Hypothalamus (tissue), 51 donors: ENCODE results near the gene CAMSAP2.

Source experiments
- DNase-seq, 51 donors: peaks; one replicate each; lab custom pipeline; 2025; lab: John Stamatoyannopoulos, UW

Gene CAMSAP2

GRCh38 chr1:200836213-200836612 is 97.5 kb downstream of the CAMSAP2 start:
- no peak for DNase-seq

GRCh38 chr1:200837931-200838571 is 99.4 kb downstream of the CAMSAP2 start:
- no peak for DNase-seq

- DNase-seq = no peak
These were observed 100.2 kb downstream of the CAMSAP2 start for GRCh38 chr1:200838676-200839445.

- DNase-seq = no peak
These were observed 106.7 kb downstream of the CAMSAP2 start for GRCh38 chr1:200845360-200845759.

DNA sequence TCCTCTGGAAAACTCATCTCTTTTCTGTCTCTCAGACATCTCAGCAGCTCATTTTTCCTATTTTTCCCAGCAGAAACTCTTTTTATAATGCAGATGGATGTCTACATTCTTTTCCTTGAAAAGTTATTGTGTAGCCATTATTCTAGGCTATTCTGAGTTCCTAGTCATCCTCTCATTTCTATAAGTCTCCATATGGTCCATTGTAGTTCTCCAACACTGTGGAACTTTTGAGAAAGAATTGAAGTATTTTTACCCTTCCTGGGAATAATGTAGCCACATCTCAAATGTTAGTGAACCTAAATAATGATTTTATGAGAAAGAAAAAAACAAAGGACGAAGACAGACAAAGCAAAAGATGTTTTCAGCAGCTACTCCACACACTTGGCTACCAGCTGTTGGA is 107.7 kb downstream of the CAMSAP2 start:
- no peak for DNase-seq

- no peak for DNase-seq
These were observed 110.7 kb downstream of the CAMSAP2 start for GRCh38 chr1:200849430-200849829.

DNA sequence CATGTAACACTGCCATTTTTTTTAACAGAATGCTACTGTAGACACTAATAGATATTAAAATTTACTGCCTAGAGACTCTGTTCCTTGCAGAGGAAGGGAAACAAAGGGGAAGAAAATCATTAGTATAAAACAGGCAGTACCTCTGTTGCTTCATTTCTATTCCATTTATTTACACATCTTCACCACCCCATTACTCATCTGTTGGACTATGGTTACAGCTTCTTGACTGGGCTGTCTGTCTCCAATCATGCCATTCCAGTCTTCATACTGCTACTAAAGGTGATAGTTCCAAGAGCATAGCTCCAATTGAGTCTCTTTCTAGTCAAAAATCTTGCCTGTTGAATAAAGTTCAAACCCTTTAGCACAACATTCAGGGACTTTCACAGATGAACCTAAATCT is 111.9 kb downstream of the CAMSAP2 start:
- no peak for DNase-seq

GRCh38 chr1:200856716-200857357 is 118.1 kb downstream of the CAMSAP2 start:
- DNase-seq = no peak

GRCh38 chr1:200857804-200858203 is 119.1 kb downstream of the CAMSAP2 start:
- DNase-seq = no peak

GRCh38 chr1:200861937-200862647 is 123.4 kb downstream of the CAMSAP2 start:
- no peak for DNase-seq

DNA sequence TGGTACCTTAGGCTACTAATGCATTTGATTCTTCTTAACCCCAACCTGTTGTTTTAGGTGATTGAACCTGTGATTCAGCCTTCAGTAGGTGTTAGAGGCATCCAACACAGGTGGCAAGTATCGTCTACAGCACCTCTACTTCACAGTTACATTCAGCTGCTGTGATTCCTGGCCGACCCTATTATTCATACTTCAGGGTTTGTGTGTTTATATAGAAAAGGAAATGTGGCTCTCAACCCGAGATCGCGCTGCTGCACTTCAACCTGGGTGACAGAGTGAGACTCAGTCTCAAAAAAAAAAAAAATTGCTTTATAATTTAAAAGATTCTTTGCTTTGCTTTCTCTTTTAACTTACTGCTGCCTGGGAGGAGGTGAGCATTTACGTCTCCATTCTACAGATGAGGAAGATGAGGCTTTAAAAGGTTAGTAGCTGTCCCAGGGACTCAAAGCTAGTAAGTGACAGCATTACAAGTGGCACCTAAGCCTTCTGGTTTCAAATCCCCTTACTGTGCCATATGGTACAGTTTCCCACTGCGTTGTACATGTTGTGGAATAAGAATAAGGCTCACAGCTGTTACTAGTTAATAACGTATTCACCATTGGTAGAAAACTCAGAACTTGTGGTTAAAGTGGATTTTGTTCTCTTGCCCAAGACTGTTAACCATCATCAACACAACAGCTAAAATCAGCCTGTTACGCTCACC is 124.2 kb downstream of the CAMSAP2 start:
- DNase-seq = no peak

DNA sequence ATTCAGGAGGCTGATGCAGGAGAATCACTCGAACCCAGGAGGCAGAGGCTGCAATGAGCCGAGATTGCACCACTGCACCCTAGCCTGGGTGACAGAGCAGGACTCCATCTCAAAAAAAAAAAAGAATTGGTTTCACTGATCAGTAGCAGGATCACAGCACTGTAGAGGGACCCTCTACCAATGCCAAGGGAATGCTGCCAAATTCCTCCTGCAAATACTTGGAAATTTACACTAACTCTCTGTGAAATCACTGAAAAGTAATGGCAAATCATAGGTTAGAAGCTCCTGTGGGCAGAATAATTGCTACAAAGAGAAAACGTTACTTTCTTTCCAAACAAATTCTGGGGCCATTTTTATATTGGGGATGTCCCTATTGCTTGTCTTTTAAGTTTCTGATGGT is 127.4 kb downstream of the CAMSAP2 start:
- no peak for DNase-seq

GRCh38 chr1:200866521-200866920 is 127.8 kb downstream of the CAMSAP2 start:
- peak in 1 of 51 donors; percentile 8 for DNase-seq

GRCh38 chr1:200867018-200867811 is 128.5 kb downstream of the CAMSAP2 start:
- no peak for DNase-seq

- DNase-seq = no peak
These were observed 130.7 kb downstream of the CAMSAP2 start for GRCh38 chr1:200869376-200869752.

DNA sequence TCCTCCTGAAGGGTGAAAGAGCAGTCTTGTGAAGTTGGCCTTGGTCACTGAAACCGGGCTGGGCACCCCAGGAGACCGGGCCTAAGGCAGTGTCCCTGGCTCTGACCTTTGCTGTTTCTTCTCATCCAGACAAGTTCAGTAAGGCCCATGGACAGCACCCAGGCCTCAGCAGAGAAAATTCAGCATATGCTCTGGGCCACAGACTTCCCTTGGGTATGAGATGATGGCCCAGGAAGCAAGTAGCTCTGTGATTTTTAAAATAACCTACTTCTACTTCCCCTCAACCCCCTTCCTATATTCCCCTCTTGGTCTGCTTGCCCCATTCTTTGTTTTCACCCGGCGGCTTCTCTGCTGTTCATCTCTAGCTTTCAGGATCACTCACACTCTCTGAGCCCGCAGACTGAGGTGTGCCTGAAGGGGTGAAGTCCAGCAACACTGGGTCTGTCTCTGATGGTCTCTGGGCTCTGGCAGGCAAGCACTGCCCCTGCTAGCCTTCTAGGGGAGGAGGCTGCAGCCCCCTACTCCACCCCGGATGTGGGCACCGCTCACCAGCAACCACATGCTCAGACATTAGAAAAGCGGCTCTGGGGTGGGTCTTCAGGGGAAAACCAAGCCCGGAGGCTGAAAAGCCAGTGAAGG is 131.2 kb downstream of the CAMSAP2 start:
- no peak for DNase-seq

DNA sequence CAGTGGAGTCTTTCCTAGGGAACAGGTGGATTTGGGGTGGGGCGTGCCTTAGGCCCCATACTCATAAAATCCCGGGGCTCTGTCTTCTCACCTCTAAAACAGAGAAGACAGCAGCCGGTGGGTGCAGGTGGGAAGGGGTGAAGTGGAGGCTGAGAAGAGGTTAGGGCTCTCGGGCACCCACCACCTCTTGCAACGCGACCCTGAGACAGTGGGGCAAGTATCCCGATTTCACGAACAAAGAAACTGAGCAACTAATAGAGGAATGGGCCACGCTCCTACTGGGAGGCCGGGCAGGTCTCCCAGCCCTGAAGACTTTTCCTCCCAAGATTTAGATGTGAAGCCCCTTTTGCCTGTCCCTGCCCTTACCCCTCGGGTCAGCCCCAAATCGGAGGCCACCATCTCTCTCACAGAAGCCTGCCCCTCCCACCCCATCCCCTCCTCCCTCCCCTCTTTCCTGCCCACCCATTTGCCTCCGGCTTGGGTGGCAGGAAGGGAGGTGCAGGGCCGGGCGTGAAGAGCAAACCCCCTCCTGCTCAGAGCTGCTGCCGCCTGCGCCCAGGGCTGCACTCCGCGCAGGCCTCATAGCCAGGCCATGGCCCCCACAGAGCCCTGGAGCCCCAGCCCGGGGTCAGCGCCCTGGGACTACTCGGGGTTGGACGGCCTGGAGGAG is 133.9 kb downstream of the CAMSAP2 start, which contains the start of gene GPR25:
Gene GPR25 (plus strand): TSS at position 536 of the 670 bp plus-strand sequence. CDS start 57 bp downstream, at position 593.
- DNase-seq = no peak

DNA sequence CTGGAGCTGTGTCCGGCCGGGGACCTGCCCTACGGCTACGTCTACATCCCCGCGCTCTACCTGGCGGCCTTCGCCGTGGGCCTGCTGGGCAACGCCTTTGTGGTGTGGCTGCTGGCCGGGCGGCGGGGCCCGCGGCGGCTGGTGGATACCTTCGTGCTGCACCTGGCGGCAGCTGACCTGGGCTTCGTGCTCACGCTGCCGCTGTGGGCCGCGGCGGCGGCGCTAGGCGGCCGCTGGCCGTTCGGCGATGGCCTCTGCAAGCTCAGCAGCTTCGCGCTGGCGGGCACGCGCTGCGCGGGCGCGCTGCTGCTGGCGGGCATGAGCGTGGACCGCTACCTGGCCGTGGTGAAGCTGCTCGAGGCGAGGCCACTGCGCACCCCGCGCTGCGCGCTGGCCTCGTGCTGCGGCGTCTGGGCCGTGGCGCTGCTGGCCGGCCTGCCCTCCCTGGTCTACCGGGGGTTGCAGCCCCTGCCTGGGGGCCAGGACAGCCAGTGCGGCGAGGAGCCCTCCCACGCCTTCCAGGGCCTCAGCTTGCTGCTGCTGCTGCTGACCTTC is 134.5 kb downstream of the CAMSAP2 start:
- DNase-seq = peak in 2 of 51 donors; percentile 19 to 20
